GM21390 (cell line): ENCODE measurements around the gene CHSY1.
A peak's percentile ranks its signal among the peaks of the same experiment; 100 is the strongest.

Experiments used
- ATAC-seq: cut with Tn5 transposase; IDR thresholded peaks from one replicate; pipeline ENCODE4 v1.9.1; 2021; ENCODE audit not compliant: unreplicated experiment

The CHSY1 gene

DNA sequence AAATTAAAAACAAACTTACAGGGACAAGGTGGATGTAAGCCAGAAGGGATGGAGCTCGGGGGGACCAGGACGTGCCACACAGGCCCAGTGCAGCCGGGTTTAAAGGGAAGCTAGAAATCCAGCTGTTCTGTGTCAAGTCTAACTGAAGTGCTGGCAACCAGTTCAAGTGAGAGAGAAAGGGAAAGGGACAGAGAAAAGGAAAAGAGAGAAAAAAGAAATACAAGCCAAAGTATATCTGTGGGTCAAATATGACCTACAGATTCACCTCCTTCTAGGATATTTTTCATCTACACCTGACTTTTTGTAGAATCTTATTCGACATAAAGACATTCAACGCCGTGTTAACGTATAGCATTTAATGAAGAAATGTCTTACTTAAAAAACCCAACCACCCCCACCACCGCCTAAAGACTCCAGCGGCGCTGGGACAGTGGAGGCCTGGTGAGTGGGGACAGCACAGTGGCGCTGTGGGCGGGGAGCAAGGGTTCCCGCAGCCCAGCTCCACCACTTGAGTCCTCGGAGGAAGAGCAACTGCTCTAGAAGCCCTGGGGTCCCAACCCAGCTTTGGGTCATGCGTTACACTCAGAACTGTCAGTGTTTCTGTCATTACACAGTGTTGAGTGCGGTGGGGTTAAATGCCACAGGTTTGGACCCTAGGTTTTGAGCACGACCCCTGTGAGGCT, 62.3 kb downstream of the CHSY1 start:
- ATAC-seq, result no peak

DNA sequence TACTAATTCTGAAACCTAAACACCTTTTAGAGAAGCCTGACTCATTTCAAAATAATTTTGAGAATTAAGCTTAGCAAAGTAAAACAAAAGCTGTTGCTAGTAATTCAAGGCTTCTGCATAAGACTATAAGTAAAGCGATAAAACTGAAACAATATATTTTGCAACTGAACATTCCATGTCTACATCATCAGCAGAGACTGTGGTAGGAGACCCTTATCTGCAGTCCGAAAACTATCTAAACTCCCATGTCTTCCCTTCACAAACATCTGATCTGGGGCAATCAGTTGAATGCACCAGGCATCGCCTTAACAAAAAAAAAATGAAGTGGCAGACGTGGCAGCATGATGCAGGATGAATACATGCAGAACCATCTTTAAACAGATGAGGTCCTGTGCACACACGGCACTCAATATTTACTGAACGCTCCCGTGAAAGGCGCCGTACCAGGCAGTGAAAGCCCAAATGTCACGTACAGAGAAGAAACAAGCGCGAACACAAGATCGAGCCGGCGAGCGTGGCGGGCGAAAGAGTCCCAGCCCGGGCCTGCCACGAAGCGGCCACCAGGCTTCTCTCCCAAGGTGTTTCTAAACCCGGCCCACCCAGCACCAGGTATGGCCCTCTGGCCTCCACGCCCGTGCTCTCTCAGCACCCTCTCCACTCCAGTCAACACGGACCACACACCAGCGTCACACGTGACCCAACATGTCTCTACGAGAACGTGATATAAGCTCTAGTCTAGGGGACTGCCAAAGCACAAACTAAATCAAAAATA, 63.0 kb downstream of the CHSY1 start:
- ATAC-seq, result peak; percentile 62

DNA sequence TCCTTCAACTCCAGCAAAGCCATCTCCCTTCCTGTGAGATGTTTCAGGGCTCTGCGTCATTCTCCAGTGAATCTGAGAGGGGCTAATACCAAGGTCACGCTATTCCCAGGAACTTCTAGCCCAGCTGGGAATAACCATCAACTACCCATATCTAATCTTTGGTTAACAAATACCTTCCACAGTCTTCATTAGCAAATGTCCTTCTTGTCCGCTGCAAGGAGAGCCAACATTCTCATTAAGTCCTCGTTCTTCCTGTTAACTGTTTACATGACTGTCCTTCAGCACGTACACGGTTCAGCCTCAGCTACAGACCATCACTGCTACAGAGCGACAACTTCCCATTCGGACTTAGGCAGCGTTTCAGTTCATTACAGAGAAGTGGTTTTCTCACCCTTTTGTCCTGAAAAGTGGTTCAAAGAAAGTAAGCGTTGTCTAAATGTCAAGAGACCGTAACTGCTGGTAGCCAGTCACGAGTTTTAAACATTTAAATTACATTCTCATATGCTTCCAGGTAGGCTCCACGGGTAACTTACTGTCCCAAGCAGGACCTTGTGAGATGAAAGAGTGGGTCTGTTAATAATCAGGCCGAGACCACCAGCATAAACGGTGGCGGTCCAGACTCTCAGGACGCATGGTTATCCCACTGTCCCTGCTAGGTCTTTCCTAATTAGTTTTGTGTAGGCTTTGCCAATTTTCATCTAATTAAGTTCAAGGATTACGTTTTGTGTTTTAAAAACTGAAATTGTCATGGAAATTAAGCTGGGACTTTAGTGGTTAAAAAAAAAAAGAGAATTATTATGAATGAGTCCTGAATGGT, 63.8 kb downstream of the CHSY1 start:
- ATAC-seq, result peak; percentile 44

DNA sequence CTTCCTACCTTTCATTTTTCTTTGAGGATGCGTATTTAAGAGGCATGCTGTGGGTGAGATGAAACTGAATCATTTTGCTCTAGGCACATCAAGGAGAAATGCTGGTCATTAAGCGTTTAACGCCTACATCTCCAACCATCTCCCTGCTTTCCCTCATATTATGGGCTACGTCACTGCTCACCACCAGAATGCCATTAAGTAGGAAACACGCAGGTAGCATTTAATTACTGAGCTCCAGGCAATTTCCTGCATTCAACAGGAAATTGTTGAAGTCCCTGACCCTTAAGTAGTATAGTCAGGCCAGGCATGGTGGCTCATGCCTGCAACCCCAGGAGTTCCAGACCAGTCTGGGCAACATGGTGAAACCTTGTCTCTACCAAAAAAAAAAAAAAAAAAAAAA, 66.1 kb downstream of the CHSY1 start:
- no peak for ATAC-seq

DNA sequence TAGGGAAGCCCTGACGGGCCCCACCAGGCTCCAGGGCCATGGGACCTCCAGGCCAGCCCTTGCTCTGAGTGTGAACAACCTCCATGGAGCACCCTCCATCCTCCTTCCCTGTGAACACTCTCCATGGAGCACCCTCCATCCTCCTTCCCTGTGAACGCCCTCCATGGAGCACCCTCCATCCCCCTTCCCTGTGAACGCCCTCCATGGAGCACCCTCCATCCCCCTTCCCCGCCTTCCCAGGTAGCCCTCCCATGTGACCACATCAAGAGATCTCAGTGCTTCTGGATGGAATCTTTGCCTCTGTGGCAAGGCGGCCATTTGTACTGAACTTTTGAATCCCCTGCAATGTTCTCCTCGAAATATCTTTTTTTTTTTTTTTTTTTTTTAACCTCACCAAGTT, 66.5 kb downstream of the CHSY1 start:
- ATAC-seq, result no peak

DNA sequence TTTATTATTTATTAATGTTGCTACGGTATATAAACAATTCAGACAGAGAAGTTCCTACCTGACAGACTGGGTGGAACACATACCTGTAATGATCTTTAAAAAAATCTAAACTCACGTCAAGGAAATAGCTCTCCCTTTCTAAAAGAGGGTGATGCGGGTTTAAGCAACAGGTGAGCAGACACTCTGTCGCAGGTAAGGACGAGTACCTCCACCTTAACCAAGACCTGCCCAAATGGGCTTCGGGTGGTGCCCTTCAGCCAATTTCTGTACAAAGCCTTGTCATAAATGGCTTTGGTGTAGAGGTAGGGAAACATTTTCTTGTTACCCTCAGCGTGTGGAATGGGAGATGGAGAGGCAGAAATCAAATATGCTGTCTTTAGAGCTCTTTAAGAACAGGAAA, 67.0 kb downstream of the CHSY1 start:
- no peak for ATAC-seq

DNA sequence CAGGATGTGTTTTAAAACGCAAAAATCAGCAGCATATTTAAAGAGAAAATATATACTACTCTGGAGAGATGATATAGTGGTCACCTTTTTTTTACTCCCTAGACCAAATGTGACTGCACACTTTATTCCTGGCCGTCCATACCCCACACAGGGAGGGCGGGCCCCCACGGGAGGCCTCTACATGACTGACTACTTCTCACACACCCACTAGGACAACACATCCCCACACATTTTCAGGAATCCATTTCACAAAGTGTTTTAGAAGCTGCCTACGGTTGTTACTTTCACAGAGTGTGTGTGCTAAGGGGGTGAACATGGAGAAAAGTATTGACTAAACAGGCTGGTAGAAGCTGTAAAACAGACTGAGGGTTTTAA, 67.9 kb downstream of the CHSY1 start:
- ATAC-seq, result no peak

DNA sequence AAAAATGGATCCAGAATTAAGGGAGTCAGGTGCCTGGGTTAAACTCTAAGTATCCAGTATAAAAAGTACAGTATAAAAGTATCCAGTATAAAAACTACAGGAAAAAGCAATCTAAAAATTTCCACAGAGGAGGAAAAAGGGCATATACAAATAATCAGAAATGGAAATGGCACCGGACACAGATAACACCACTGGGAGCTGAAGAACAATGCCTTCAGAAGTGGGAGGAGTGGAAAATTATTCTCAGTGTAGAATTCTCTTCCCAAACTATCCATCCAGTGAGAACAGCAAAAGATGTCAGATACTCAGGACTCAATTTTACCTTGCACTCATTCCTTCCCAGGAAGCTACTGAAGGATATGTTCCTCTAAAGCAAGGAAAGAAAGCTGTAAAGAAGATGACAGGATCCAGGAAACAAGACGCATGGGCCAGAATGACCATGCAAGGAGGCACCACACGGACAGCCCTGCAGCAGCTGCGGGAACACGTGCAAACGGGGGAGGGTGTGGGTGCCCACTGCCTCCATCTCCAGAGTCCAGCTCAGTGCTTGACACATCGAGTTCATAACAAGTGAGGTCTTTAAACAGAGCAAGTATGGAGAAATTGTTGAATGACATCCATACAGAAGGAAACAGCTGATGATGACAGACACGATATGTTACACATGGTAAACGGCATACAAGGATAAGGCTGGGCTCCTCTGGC, 68.5 kb downstream of the CHSY1 start:
- ATAC-seq, result no peak

DNA sequence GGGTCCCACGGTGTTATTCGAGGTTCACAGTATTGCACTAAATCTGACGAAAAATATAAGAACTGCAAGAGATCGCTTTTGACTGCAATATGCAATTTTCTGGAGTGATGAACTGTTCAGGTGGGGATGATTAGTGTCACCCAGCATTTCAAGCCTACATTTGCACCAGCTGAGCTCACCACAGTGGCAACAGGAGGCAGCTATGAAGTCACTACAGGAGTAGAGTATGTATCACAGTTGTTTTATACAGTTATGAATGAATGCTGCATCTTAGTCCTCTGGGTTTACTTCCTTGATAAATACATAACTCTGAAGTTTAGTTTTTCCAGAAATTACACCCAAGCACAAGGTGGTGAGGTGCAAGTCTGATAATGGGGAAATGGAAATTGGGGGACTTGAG, 69.6 kb downstream of the CHSY1 start:
- ATAC-seq, result no peak

DNA sequence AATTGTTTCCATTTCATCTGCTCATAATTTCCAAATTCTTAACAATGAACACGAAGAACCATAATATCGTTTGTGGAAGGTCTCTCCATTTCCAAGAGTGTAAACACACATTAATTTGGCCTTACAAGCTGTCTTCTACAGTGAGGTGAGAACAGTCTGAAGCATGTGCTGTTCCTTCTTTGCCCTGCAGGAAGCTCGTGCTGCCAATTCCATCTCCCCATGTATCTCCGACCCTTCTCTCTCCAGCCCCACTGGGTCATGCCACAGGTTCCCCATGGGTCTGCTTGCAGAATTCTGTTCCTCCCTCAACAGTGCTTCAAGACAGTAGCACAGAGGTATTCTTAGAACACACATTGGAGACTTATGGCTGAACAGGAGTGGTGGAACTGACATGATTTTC, 70.5 kb downstream of the CHSY1 start:
- ATAC-seq, result no peak

DNA sequence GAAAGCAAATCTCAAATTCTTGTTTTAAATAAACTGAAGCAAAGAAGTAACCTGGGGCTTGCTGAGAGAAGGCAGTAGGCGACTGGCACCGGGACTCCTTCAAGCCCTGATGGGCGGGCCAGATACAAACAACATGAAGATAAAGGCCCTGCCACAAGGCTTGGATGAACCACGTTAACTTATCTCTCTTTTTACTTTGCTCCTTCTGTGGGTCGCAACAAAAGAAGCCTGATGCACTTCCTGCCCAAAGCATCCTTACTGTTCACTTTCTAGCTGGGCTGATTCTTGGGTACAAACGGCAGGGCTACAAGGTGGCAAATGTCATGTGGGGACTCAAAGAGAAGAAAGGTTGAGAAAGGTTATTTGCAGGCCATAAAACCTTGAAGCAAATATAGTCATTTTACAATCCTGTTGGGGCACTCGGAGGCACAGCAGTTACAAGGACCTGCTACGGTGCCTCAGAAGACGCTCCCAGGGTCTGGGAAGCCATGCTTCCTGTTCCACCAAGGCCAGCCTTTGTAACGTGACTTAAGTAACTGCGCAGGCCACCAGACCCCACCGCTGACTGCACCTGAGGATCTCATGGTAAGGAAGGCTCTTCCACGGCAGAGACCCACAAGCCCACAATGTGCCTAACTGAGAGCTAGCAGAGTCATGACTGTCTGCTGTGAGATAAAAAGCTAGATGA, 71.1 kb downstream of the CHSY1 start:
- no peak for ATAC-seq

DNA sequence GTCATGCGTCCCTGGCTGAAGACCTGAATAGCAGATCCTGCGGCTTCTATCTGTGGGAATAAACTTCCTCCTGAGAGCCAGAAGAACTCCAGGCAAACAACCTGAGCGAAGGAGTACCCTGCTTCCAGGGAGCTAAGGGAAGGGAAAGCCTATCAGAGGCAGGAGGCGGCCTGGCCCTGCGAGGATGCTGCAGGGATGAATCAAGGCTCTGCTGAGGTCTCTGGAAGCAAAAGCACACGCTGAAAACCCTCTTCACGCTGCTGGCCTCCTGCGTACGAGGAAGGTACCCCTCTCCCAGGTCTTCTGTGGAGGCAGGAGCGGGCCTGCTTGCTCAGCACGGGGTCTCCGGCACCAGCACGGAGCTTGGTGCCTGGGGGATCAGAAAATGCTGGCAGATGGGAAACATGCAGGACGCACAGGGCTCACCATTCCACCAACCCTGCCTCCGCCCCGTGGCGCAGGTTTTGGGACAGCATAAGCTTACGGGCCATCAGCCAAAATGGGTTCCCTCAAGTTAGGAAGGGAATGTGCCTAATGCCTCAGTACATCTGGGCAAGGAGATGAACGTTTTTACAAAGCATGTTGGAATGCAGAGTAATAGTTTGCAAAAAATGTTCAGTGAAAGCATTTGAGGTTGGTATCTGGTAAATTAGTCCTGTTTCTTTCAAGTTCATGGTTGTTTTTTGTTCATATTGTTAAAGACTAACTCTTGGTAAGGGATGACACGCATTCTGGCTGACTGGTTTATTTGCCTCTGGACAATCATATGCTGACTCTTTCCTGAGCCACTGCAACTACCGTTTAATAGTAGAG, 72.3 kb downstream of the CHSY1 start:
- no peak for ATAC-seq

DNA sequence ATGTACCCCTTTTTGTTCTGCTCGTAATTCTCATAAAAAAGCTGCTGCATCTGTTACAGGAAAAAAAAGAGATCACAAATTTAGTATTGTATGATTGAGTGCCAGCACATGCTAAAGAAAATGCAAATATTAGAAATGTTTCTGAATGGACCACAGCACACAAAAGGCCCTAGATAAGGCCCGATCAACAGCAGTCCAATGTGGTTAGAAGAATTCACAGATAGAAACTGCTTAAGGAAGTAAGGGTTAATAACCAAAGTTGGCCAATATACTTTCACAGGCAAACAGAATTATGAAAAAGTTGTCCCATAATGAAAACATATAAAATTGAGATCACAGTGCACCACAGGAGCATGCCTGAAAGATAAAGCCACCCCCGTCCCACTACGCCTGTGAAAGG, 72.9 kb downstream of the CHSY1 start:
- no peak for ATAC-seq

DNA sequence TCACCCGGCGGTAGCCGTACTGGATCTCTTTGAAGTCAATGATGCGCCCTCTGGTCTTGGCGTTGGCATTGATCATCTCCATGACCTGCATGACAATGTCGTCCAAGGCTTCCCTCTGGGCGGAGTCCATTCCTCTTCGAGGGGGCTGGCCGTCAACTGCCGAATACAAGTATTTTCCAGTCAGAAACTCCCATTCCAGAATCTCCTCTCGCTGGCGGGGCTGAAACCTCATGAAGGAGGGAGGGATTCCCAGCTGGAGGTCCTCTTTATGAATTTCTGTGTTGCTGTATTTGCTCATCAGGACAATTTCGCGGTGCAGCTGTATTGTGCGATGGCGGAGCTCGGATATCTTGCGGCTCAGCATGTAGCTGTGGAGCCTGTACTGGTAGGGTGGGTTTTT, 73.4 kb downstream of the CHSY1 start:
- ATAC-seq, result no peak

DNA sequence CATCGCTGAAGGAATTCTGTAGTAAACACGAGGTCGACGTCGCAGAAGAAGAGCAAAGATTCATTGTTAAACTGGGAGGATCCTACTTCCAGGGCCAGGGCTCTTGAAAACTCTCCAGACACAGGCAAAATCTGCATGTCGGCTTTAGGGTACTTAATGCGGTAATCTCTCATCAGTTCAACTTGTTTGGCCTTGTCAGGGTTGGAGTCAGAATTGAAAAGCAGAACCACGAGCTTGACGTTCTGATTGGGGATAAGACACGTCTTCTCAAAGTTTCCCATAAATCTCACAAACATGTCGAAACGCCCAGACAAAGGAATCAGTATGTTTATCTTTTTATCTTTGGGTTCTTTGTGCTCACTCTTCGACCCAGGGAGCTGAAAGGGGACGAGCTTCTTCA, 74.0 kb downstream of the CHSY1 start:
- no peak for ATAC-seq

DNA sequence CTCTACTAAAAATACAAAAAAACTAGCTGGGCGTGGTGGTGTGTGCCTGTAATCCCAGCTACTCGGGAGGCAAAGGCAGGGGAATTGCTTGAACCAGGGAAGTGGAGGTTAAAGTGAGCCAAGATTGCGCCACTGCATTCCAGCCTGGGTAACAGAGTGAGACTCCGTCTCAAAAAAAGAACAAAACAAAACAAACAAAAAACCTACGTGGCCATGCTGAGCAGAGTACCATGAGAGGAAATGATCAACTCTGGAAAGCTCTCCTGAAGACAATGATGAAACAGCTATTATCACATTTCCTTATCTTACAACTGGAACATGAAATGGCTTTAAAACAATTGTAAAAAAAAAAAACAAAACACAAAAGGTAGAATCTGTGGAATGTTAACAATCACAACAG, 75.2 kb downstream of the CHSY1 start:
- no peak for ATAC-seq

DNA sequence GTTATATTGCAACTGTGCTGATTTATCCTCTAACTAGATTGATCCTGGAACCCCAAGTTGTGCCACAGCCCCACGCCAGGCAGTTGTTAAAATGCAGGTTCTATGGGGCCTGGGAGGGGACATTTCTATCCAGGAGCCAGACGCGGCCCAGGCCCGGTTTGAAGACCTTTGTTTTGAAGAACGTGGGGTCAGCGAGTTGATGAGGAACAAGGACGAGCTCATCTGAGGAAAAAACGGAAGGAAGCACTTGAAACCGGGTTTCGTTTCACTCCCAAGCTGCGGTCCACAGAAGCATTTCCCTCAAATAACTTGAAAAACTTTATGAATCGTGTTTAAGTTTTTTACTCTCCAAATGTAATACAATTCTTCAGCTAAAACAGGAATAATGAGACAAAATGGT, 76.4 kb downstream of the CHSY1 start:
- ATAC-seq, result no peak

DNA sequence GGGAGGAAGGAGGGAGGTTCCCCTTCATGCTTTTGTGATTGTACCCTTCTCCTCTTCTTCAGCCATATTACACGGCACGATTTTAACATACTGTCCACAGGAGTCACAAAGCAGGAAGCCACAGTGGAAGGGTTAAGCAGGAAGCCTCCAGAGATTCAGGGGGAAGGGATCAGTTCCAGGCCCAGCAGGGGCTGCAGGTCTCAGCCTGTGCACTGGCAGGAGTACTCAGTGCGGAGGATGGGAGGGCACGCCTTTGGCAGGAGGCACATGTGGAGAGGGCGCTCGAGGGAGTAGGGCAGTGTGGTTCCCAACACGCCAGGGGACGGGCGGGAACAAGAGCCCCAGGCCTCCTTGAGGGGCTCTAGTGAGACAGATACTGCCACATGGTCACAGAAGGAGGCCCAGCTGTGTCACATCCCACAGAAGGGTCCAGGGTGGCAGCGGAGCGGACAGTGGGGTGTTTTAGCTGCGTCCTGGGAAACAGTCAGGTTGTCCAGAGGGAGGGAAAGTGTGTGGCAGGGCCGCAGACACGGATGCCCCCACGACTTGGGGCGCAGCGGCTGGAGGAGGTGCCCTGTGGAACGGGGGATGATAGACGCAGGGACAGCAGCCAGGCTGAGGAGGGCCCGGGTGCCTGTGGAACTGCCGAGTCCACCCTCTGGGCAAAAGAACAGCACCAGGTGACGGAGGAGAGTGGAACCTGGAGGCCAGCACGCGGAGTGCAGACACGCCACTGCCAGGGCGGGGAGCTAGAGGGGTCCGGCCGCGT, 77.5 kb downstream of the CHSY1 start:
- no peak for ATAC-seq
